Hepatocyte (in vitro differentiated cells): ENCODE results near the gene KMT2B. TPM values are rescaled to one million over a fixed set of nuclear protein-coding genes. Genes with fewer than 3 reads are reported as not detected.

Experiments used
- DNase-seq: peaks from one replicate; pipeline ENCODE4 v3.0.0-alpha.2; 2016; ENCODE audit warnings: low spot score
- H2AFZ ChIP-seq: fragments of 200-600 bp; sonication (generic); 2 replicates; pipeline ENCODE4 v1.6.0; 2016; ENCODE audit warnings: antibody characterized with exemption, mild to moderate bottlenecking
- H3K27ac ChIP-seq: fragments of 200-600 bp; sonication (generic); 2 replicates; pipeline ENCODE4 v1.5.1; 2016; ENCODE audit warnings: mild to moderate bottlenecking
- H3K27me3 ChIP-seq: fragments of 200-600 bp; sonication (generic); 2 replicates; pipeline ENCODE4 v1.6.1; 2016
- H3K36me3 ChIP-seq: fragments of 200-600 bp; sonication (generic); replicated peaks from 2 replicates; pipeline ENCODE4 v1.5.1; 2016; ENCODE audit warnings: low read depth; ENCODE audit not compliant: insufficient read depth
- H3K4me1 ChIP-seq: fragments of 200-600 bp; sonication (generic); 2 replicates; pipeline ENCODE4 v1.5.1; 2016; ENCODE audit warnings: mild to moderate bottlenecking, moderate library complexity; ENCODE audit not compliant: insufficient read depth
- H3K4me2 ChIP-seq: fragments of 200-600 bp; sonication (generic); 2 replicates; pipeline ENCODE4 v1.6.0; 2016
- H3K4me3 ChIP-seq: fragments of 200-600 bp; sonication (generic); 2 replicates; pipeline ENCODE4 v1.5.1; 2016; ENCODE audit warnings: mild to moderate bottlenecking
- H3K79me2 ChIP-seq: fragments of 200-600 bp; sonication (generic); 2 replicates; pipeline ENCODE4 v1.6.0; 2017; ENCODE audit warnings: mild to moderate bottlenecking
- H3K9me2 ChIP-seq: fragments of 200-600 bp; sonication (generic); replicated peaks from 2 replicates; pipeline ENCODE4 v1.6.0; 2017; ENCODE audit warnings: mild to moderate bottlenecking; ENCODE audit not compliant: insufficient read depth
- H3K9me3 ChIP-seq: fragments of 200-600 bp; sonication (generic); 2 replicates; pipeline ENCODE4 v1.5.1; 2016; ENCODE audit warnings: low read depth, mild to moderate bottlenecking
- H4K20me1 ChIP-seq: fragments of 200-600 bp; sonication (generic); 2 replicates; pipeline ENCODE4 v1.6.0; 2016; ENCODE audit warnings: mild to moderate bottlenecking; ENCODE audit not compliant: insufficient read depth, poor library complexity, severe bottlenecking
- EZH2 ChIP-seq: fragments of 200-600 bp; sonication (generic); IDR thresholded peaks from 2 replicates; pipeline ENCODE4 v1.6.1; 2016; ENCODE audit warnings: antibody characterized with exemption, mild to moderate bottlenecking, borderline replicate concordance
- EZH2phosphoT487 ChIP-seq: fragments of 200-600 bp; sonication (generic); IDR thresholded peaks from one replicate; pipeline ENCODE4 v1.6.1; 2018; ENCODE audit warnings: antibody characterized with exemption, mild to moderate bottlenecking, low read depth, moderate library complexity; ENCODE audit not compliant: unreplicated experiment, severe bottlenecking
- WGBS: methylation state at CpG from one replicate; pipeline ENCODE4 v1.1.6; 2016; ENCODE audit warnings: low lambda C conversion rate; ENCODE audit errors: missing lambda C conversion rate; 5-methylcytosine and 5-hydroxymethylcytosine counted together
- polyA plus RNA-seq: library from polyadenylated mRNA; unstranded; fragments of >200 nt; fragmentation: Nextera tagmentation; extraction: Ambion mirVana; gene quantifications from 2 replicates; pipeline ENCODE4 v1.2.1, GENCODE V29; 2016
- total RNA-seq: library from RNA; depleted of rRNA; stranded (reverse); fragments of >200 nt; gene quantifications from 2 replicates; pipeline ENCODE4 v1.2.3, GENCODE V29; 2014
- TF ChIP-seq, protein P1 (sequence below): fragments of 200-600 bp; sonication (generic); IDR thresholded peaks from 2 replicates; pipeline ENCODE4 v1.5.1; 2016; ENCODE audit warnings: antibody characterized with exemption, mild to moderate bottlenecking; ENCODE audit not compliant: poor library complexity

Gene KMT2B
- total and polyA plus RNA-seq, 2 experiments from 2014 or later = 9.3 to 12.8 TPM

DNA sequence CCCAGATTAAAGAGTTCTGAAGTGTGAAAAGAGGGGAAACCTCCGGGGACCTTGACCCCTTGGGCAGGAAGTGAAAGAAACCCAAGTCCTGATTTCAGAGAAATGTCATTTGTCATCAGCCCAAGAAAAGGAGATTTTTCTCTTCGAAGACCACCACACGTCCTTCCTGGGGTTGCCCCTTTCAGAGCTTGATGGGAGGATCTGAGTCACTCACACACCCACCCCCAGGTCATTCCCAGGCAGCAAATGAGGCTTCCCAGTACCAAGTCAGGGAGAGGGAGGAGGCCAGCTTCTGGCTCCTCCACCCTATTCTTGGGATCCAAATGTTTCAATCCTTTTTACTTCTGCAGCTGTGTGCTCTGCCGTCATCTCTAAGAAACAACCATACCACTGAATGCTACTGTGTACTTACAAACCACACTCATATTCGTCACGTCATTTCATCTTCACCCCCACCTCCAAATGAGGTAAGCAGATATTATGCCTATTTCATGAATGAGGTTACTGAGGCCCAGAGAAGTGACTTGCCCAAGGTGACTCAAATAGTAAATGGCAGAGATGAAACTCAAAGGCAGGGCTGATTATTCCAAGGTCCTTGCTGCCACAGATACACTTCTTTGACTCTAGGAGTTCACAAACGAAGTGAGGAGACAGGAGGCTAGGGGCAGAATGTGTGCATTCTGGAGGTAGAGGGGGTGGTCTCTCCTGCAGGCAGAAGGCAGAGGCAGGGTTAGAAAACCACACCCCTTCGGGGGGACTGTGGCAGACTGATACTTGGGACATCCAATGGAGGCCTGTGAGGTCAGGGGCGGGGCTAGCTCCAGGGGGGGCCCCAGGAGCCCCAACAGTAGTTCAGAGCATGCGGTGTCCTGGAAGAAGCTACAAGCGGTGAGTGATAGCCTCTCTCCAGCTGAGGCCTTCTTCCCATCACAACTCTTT is 5.0 kb upstream of the KMT2B start:
- Histone ChIP-seq H3K4me2 (no peak overlapping the region), H3K79me2 (peaks cover 7% of the 10 kb centered on the region), H3K4me3 (no peak overlapping the region), H3K4me1 (peaks cover 9% of the 10 kb centered on the region), H3K36me3 (no peaks in the 10 kb centered on the region), H3K27ac (no peak overlapping the region), H4K20me1 (no peaks in the 10 kb centered on the region), H2AFZ (no peak overlapping the region), H3K9me3 (no peaks in the 10 kb centered on the region), H3K27me3 (no peaks in the 10 kb centered on the region), H3K9me2 (no peaks in the 10 kb centered on the region)
- TF ChIP-seq, protein P1, sequence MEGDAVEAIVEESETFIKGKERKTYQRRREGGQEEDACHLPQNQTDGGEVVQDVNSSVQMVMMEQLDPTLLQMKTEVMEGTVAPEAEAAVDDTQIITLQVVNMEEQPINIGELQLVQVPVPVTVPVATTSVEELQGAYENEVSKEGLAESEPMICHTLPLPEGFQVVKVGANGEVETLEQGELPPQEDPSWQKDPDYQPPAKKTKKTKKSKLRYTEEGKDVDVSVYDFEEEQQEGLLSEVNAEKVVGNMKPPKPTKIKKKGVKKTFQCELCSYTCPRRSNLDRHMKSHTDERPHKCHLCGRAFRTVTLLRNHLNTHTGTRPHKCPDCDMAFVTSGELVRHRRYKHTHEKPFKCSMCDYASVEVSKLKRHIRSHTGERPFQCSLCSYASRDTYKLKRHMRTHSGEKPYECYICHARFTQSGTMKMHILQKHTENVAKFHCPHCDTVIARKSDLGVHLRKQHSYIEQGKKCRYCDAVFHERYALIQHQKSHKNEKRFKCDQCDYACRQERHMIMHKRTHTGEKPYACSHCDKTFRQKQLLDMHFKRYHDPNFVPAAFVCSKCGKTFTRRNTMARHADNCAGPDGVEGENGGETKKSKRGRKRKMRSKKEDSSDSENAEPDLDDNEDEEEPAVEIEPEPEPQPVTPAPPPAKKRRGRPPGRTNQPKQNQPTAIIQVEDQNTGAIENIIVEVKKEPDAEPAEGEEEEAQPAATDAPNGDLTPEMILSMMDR = no peak
- peak; percentile 2 for DNase-seq
- 86% methylated on average over 11 of the region's 11 CpGs for WGBS

DNA sequence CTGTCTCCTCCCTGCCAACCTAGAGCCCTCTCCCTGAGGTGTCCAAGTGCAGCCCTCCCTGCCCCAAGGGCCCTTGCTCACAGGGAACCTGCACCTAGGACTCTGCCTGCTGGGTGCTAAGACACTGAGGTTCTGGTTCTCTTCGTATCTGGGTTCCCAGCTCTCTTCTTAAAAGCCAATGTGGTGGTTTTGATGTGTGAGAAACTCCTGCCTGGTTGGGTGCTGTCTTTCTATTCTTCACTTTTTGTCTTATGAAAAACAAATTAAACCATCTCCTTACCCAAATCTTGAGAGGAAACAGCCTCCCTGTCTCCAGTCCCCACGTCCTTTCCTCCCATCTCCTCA is 4.3 kb upstream of the KMT2B start:
- Histone ChIP-seq H3K27me3 (no peaks in the 10 kb centered on the region), H3K4me1 (peaks cover 9% of the 10 kb centered on the region), H3K4me3 (no peak overlapping the region), H3K9me2 (no peaks in the 10 kb centered on the region), H3K9me3 (no peaks in the 10 kb centered on the region), H3K79me2 (peaks cover 11% of the 10 kb centered on the region), H4K20me1 (no peaks in the 10 kb centered on the region), H3K27ac (no peak overlapping the region), H3K36me3 (no peaks in the 10 kb centered on the region), H3K4me2 (no peak overlapping the region), H2AFZ (no peak overlapping the region)
- TF ChIP-seq EZH2 (no peak), EZH2phosphoT487 (no peak)
- TF ChIP-seq, protein P1 = no peak
- WGBS = 87% methylated on average over 2 of the region's 2 CpGs
- no peak for DNase-seq

DNA sequence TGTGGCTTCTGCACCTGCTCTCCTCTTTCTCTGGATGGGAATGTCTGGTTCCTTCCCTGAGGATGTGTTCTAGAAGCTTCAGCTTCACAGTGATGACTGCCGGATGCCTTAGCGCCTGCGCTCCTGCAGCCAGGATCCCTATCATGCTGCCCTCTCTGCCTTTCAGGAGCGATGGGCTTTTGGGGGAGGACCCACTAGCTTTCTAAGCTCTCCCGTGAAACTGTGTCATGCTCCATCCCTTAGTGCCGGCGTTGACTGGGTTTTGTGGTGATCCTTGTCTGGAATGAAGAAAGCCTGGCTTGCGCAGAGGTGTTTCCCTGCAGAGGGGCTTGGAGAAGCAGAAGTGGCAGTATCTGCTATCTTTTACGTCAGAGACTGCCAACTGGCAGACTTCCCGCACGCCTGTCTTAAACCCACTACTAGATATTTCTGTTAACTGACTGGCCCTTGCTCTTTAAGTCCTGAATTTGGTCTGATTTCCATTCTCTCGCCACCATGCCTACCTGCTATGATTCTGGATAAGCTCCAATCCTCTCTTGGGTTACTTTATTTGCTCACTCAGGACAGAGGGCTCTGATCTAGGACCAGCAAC is 3.8 kb upstream of the KMT2B start:
- no peak overlapping the region for H3K27ac ChIP-seq
- H3K4me3 ChIP-seq = no peak overlapping the region
- no peak for DNase-seq
- H3K36me3 ChIP-seq = no peaks in the 10 kb centered on the region
- peaks cover 4% of the 10 kb centered on the region for H4K20me1 ChIP-seq
- H3K4me2 ChIP-seq = no peak overlapping the region
- no peaks in the 10 kb centered on the region for H3K9me2 ChIP-seq
- H3K79me2 ChIP-seq = peaks cover 16% of the 10 kb centered on the region
- no peak overlapping the region for H2AFZ ChIP-seq
- no peaks in the 10 kb centered on the region for H3K27me3 ChIP-seq
- 95% methylated on average over 12 of the region's 12 CpGs for WGBS
- TF ChIP-seq EZH2 (no peak), EZH2phosphoT487 (no peak)
- TF ChIP-seq, protein P1 = no peak
- H3K4me1 ChIP-seq = peaks cover 10% of the 10 kb centered on the region
- no peaks in the 10 kb centered on the region for H3K9me3 ChIP-seq
